NCI-H2081 (cell line): Measurements from ENCODE around the gene BTNL2.
"Not testable (repeated sequence)": the region's sequence is repeated elsewhere in the genome, so short reads cannot be mapped to it uniquely, and the experiment has no call there.

Source experiments
- DNase-seq, 2 experiments: peaks; one replicate each; lab custom pipeline; 2025; lab: John Stamatoyannopoulos, UW

The BTNL2 gene

GRCh38 chr6:32367644-32368043, 39.3 kb downstream of the BTNL2 start:
- no peak for DNase-seq

GRCh38 chr6:32359225-32359624, 47.8 kb downstream of the BTNL2 start:
- DNase-seq: not testable (repeated sequence)

GRCh38 chr6:32358548-32358947, 48.4 kb downstream of the BTNL2 start:
- not testable (repeated sequence) for DNase-seq

- no peak for DNase-seq
These were observed 52.0 kb downstream of the BTNL2 start for GRCh38 chr6:32355018-32355417.

- DNase-seq: no peak
These were observed 53.6 kb downstream of the BTNL2 start for GRCh38 chr6:32353348-32353747.
